HG03135 (cell line): ENCODE data around the gene C13orf42.
"Not testable (repeated sequence)": the region's sequence is repeated elsewhere in the genome, so short reads cannot be mapped to it uniquely, and the experiment has no call there.

Experiments
- ATAC-seq: cut with Tn5 transposase; IDR thresholded peaks from one replicate; pipeline ENCODE4 v1.9.1; 2021; ENCODE audit warnings: mild to moderate bottlenecking, moderate library complexity; ENCODE audit not compliant: unreplicated experiment

The C13orf42 gene

DNA sequence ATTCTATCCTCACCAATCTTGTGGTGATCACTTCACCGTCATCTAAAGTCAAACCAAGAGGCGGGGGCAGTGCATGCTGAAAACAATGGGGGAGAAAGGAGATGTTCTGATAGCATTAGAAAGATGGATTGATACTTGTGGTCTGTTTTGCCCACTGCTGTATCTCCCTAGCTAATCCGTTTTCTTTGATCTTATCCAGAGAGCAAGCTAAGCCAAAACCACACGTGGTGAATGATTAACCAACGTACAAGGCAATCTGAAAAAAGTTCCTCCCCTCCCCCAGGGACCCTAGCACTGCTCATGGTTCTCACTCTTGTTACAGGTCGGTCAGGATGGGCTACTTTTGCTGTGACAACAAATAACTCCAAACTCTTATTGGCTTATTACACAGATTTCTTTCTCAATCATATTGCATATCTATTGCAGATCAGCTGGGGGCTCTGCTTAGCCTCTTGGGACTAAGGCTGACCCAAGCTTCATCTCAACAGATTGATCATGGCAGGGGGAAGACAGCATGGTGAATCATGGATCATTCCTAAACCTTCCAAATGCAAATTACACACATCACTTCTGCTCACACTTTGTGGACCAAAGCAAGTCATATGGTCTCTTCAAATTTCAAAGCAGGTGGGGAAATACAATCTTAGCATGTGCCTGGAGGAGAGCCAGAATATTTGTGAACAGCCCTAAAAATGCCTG lies 11.9 kb upstream of the C13orf42 start:
- no peak for ATAC-seq

DNA sequence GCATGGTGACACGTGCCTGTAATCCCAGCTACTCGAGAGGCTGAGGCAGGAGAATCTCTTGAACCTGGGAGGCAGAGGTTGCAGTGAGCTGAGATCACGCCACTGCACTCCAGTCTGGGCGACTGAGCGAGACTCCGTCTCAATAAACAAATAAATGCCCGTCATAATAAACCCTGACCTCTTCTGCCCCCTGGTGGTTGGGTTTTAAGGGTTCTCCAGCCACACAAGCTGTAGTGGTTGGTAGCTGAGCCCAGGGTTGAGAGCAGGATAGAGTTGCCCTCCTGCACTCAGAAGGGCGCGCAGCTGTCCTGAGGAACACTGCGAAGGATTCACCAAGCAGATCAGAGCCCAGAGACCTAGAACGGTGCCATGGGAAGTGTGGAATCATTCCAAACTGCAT lies 9.8 kb upstream of the C13orf42 start:
- ATAC-seq, result not testable (repeated sequence)

DNA sequence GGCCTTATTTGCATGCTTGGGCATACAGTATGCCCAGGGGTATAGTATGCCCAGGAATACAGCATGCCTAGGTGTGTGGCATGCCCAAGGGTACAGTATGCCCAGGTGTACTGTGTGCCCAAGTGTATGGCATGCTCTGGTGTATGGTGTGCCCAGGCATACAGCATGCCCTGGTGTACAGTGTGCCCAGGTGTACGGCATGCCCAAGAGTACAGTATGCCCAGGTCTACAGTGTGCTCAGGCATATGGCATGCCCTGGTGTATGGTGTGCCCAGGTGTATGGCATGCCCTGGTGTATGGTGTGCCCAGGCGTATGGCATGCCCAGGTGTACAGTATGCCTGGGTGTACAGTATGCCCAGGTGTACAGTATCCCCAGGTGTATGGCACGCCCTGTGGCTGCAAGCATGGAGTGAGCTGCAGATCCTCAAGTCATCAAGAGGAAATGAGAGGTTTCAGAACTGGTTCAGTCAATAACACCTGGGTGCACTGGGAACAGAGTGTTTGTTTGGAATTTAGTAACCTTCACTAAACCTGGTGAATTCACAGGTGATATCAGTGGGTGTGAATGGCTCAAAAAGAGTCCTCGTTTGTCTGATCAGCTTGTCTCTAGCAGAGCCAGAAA lies 7.8 kb upstream of the C13orf42 start:
- ATAC-seq, result no peak

DNA sequence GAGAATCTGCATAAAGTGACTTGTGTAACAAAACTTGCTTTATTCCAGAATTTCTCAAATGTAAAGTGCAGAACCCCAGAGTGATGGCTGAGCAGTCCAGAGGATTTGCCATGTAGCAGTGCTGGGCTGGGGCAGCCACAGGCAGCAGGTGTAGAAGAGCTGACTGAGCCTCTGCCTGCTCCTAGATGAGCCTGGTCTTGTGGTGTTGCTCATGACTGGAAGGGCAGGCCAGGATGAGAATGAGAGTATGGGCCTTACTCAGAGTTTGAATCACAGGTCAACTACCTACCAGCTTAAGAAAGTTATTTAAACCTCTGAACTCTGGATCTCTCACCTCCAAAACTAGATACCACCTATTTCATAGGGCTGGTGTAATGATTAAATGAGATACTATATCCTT lies 2.9 kb upstream of the C13orf42 start:
- no peak for ATAC-seq

GRCh38 chr13:51113186-51113881 lies 2.3 kb upstream of the C13orf42 start:
- ATAC-seq, result no peak

- no peak for ATAC-seq
Observed at GRCh38 chr13:51112771-51113170, 1.7 kb upstream of the C13orf42 start.

GRCh38 chr13:51111997-51112396 lies 923 bp upstream of the C13orf42 start:
- no peak for ATAC-seq

DNA sequence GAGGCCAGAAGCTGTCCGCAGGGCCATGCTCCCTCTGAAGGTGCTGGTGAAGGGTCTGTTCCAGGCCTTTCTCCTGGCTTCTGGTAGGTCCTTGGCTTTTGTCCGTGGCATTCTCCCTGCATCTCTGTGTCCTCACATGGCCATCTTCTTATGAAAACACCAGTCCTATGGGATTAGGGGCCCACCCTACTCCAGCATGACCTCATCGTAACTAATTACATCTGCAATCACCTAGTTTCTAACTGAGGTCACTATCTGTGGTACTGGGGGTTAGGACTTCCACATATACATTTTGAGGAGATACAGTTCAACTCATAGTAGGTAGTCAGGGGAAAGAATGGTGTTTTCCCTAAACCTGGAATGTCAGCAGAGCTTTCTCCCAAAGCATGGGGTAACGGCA lies 3.1 kb downstream of the C13orf42 start:
- ATAC-seq, result no peak

GRCh38 chr13:51105046-51105445 lies 6.0 kb downstream of the C13orf42 start:
- ATAC-seq, result no peak

GRCh38 chr13:51101636-51102235 lies 9.3 kb downstream of the C13orf42 start:
- no peak for ATAC-seq

GRCh38 chr13:51097353-51098043 lies 13.6 kb downstream of the C13orf42 start:
- ATAC-seq, result no peak

DNA sequence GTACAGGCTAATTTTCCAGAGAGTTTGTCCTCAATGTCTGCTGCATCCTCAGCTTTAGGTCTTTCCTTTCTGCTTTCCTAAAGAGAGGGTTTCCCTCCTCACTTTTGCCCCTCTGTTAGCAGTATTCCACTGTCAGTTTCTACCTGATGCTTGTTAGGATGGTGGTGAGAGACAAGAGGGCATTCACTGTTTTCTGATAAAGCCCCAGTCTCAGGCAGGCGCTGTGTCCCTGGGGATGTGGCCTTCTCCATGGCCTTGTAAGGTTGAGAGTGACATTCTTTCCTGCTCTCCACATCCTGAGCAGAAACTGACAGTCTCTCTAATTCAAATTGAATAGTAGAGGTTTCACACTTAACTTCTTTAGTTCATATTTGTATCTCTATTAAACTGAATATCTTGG lies 14.9 kb downstream of the C13orf42 start:
- no peak for ATAC-seq

DNA sequence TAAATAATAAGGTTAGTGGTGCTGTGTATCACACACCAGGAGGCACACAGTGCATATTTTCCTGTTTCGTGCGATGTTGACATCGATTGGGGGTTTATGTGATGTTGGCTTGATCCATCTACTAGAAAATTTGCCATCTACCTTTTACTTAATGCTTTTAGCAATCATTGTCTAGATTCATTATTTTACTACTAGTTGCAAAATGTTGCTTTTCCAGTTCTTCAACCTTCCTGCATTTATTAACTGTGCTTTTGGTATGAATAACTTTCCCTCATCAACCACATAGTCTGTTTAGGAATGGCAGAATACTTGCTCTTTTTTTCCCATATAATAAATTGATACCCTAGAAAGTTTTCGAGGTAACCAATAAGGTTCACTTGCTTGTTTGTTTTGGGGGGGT lies 17.5 kb downstream of the C13orf42 start:
- ATAC-seq, result no peak

GRCh38 chr13:51091839-51092238 lies 19.2 kb downstream of the C13orf42 start:
- ATAC-seq, result no peak

DNA sequence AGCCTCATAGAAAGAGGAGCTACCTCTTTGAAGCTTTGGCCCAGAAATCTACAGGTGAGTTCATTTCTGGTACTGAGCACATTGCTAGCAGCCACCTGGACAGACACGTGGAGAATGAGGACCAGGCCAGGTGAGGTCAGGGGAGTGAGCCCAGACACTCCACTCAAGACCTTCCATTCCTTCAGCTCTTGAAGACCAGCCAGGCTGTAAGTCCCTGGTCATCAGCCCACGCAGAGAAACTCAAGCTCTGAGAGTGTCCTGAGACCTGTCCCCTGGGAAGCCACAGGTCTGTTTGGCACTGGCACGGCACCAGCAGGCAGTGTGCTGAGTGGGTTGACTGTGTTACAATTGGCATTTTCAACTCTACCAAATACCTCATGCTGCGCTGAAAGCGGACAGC lies 27.4 kb downstream of the C13orf42 start:
- ATAC-seq, result no peak

DNA sequence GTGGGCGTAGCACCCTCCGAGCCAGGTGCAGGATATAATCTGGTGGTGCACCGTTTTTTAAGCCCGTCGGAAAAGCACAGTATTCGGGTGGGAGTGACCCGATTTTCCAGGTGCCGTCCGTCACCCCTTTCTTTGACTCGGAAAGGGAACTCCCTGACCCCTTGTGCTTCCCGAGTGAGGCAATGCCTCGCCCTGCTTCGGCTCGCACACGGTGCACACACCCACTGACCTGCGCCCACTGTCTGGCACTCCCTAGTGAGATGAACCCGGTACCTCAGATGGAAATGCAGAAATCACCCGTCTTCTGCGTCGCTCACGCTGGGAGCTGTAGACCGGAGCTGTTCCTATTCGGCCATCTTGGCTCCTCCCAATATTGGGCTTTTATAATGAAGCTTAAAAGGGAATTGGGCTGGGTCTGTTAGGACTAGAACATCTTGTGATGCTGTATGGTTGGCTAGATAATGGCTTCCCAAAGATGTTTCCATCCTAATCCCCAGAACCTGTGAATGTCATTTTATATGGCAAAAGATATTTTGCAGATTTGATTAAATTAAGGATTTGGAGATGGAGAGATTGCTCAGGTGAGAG lies 30.5 kb downstream of the C13orf42 start:
- not testable (repeated sequence) for ATAC-seq

DNA sequence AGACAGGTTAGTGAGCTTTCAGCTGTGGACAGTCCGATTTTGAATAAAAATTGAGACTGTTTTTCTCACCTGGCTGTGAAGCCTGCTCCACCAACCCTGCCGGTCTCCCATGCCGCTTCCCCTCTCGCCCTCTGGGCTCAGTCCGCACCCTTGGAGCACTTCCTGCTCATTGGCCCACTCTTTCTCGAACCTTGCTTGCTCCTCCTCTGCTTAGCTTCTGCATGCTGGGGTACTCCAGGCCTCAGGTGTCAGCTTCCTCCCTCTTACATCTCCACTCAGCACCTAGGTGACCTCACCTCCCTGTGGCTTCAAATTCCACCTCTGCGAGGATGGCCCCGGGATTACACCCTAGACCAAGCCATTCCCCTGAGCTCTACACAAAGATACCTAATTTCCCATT lies 39.6 kb downstream of the C13orf42 start:
- ATAC-seq, result no peak

- ATAC-seq, result no peak
Observed at GRCh38 chr13:51070005-51070649, 40.9 kb downstream of the C13orf42 start.

- ATAC-seq, result no peak
Observed at GRCh38 chr13:51068501-51068900, 42.6 kb downstream of the C13orf42 start.

DNA sequence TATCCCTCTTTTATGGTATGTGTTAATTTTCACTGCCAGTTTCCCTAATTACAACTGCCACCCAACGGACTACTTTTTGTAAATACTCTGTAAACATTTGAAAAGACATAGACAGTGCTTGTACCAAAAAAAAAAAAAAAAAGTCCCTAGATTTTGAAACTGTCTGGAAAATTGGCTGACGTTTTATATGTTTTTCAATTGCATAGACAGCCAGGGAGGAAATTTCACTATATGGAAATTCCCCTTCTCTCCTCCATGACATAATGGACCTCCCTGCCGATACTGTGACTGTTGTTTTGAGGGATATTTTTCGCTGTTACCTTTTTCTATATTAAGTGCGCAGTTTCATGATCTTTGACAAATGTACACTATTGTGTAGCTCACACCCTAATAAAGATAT lies 43.4 kb downstream of the C13orf42 start:
- no peak for ATAC-seq
